Neural progenitor cell (in vitro differentiated cells): ENCODE data around the gene PIM3. TPM values are rescaled to one million over a fixed set of nuclear protein-coding genes. Genes with fewer than 3 reads are reported as not detected.
"Not testable (repeated sequence)": the region's sequence is repeated elsewhere in the genome, so short reads cannot be mapped to it uniquely, and the experiment has no call there.

Experiments used
- DNase-seq: peaks from one replicate; pipeline ENCODE4 v3.0.0-alpha.2; 2016; ENCODE audit warnings: low spot score
- H2AFZ ChIP-seq: fragments of 200-600 bp; sonication (generic); replicated peaks from 2 replicates; pipeline ENCODE4 v1.6.1; 2016; ENCODE audit warnings: antibody characterized with exemption
- H3F3A ChIP-seq: fragments of 200-600 bp; sonication (generic); 2 replicates; pipeline ENCODE4 v1.6.1; 2016; ENCODE audit warnings: antibody characterized with exemption, low read depth
- H3K27ac ChIP-seq: fragments of 200-600 bp; sonication (generic); 2 replicates; pipeline ENCODE4 v1.5.1; 2016; ENCODE audit warnings: mild to moderate bottlenecking
- H3K27me3 ChIP-seq: fragments of 200-600 bp; sonication (generic); 2 replicates; pipeline ENCODE4 v1.6.1; 2016; ENCODE audit warnings: mild to moderate bottlenecking, moderate library complexity
- H3K36me3 ChIP-seq: fragments of 200-600 bp; sonication (generic); 2 replicates; pipeline ENCODE4 v1.5.1; 2016
- H3K4me1 ChIP-seq: fragments of 200-600 bp; sonication (generic); 2 replicates; pipeline ENCODE4 v1.6.1; 2016; ENCODE audit warnings: mixed run types
- H3K4me2 ChIP-seq: fragments of 200-600 bp; sonication (generic); 2 replicates; pipeline ENCODE4 v1.6.1; 2016
- H3K4me3 ChIP-seq: fragments of 200-600 bp; sonication (generic); 2 replicates; pipeline ENCODE4 v1.5.1; 2016
- H3K79me2 ChIP-seq: fragments of 200-600 bp; sonication (generic); 2 replicates; pipeline ENCODE4 v1.6.1; 2016; ENCODE audit warnings: low read depth
- H3K9ac ChIP-seq: fragments of 200-600 bp; sonication (generic); 2 replicates; pipeline ENCODE4 v1.6.1; 2016
- H3K9me3 ChIP-seq: fragments of 200-600 bp; sonication (generic); 2 replicates; pipeline ENCODE4 v1.5.1; 2016; ENCODE audit warnings: low read depth
- H4K20me1 ChIP-seq: fragments of 200-600 bp; sonication (generic); 2 replicates; pipeline ENCODE4 v1.6.1; 2016; ENCODE audit warnings: low read depth
- H3K27ac Mint-ChIP-seq: 3 replicates; pipeline ENCODE4 v1.8.0; 2021; ENCODE audit warnings: mixed read lengths
- H3K27me3 Mint-ChIP-seq: 2 replicates; pipeline ENCODE4 v1.8.0; 2022; ENCODE audit warnings: low read depth, mild to moderate bottlenecking, inconsistent platforms, moderate library complexity, mixed read lengths; ENCODE audit not compliant: insufficient read depth
- H3K36me3 Mint-ChIP-seq: 3 replicates; pipeline ENCODE4 v1.8.0; 2021; ENCODE audit warnings: mixed read lengths
- H3K4me1 Mint-ChIP-seq: 3 replicates; pipeline ENCODE4 v1.8.0; 2021; ENCODE audit warnings: mixed read lengths
- H3K4me3 Mint-ChIP-seq: 3 replicates; pipeline ENCODE4 v1.8.0; 2021; ENCODE audit warnings: mild to moderate bottlenecking, moderate library complexity, mixed read lengths
- H3K9me3 Mint-ChIP-seq: 3 replicates; pipeline ENCODE4 v1.8.0; 2020; ENCODE audit warnings: mixed read lengths
- CTCF ChIP-seq: fragments of 200-600 bp; sonication (generic); IDR thresholded peaks from 2 replicates; pipeline ENCODE4 v1.5.1; 2017; ENCODE audit warnings: antibody characterized with exemption, mild to moderate bottlenecking
- EZH2 ChIP-seq: fragments of 200-600 bp; sonication (generic); IDR thresholded peaks from 2 replicates; pipeline ENCODE4 v1.6.1; 2017; ENCODE audit warnings: antibody characterized with exemption, mild to moderate bottlenecking, moderate library complexity
- EZH2phosphoT487 ChIP-seq: fragments of 200-600 bp; sonication (generic); IDR thresholded peaks from 2 replicates; pipeline ENCODE4 v1.6.1; 2017; ENCODE audit warnings: antibody characterized with exemption
- total RNA-seq: library from RNA; depleted of rRNA; stranded (reverse); fragments of >200 nt; gene quantifications from 2 replicates; pipeline ENCODE4 v1.2.3, GENCODE V29; 2015; ENCODE audit warnings: low replicate concordance

Gene PIM3
- total RNA-seq, 1 donor from 2014 or later = 15.1 TPM

- no peaks in the 10 kb centered on the region for H3K9me3 ChIP-seq
- no peak overlapping the region for H2AFZ ChIP-seq
- no peak overlapping the region for H3K27ac ChIP-seq
- H3K27me3 Mint-ChIP-seq = peaks cover 13% of the 10 kb centered on the region
- H3K27ac Mint-ChIP-seq = no peak overlapping the region
- no peaks in the 10 kb centered on the region for H3K4me1 ChIP-seq
- peaks cover 3% of the 10 kb centered on the region for H3K36me3 Mint-ChIP-seq
- no peak overlapping the region for H3K4me3 Mint-ChIP-seq
- no peaks in the 10 kb centered on the region for H3K36me3 ChIP-seq
- TF ChIP-seq EZH2 (no peak), CTCF (no peak), EZH2phosphoT487 (no peak)
- peaks cover 14% of the 10 kb centered on the region for H3K9me3 Mint-ChIP-seq
- peaks cover 12% of the 10 kb centered on the region for H3F3A ChIP-seq
- DNase-seq = no peak
- no peaks in the 10 kb centered on the region for H4K20me1 ChIP-seq
- no peak overlapping the region for H3K9ac ChIP-seq
- no peak overlapping the region for H3K4me2 ChIP-seq
- peaks cover 11% of the 10 kb centered on the region for H3K4me1 Mint-ChIP-seq
- no peak overlapping the region for H3K4me3 ChIP-seq
- peaks cover 28% of the 10 kb centered on the region for H3K27me3 ChIP-seq
- H3K79me2 ChIP-seq = no peaks in the 10 kb centered on the region
Measured at GRCh38 chr22:49977578-49977977, 17.0 kb downstream of the PIM3 start.

- H3K27me3 Mint-ChIP-seq = peaks cover 22% of the 10 kb centered on the region
- peak; percentile 73 for DNase-seq
Measured at GRCh38 chr22:49979587-49980264, 19.2 kb downstream of the PIM3 start.

GRCh38 chr22:49981799-49982198, 21.2 kb downstream of the PIM3 start:
- not testable (repeated sequence) for H3K4me1 ChIP-seq, H3K36me3 Mint-ChIP-seq, H3K79me2 ChIP-seq, DNase-seq, H3K36me3 ChIP-seq, H3K4me3 Mint-ChIP-seq, H3K27ac Mint-ChIP-seq, H3K4me2 ChIP-seq, H3F3A ChIP-seq, H3K9ac ChIP-seq, H4K20me1 ChIP-seq, H3K4me3 ChIP-seq, H2AFZ ChIP-seq, H3K27ac ChIP-seq, H3K9me3 ChIP-seq, H3K4me1 Mint-ChIP-seq
- Mint-ChIP-seq H3K9me3 (peaks cover 35% of the 10 kb centered on the region), H3K27me3 (peaks cover 27% of the 10 kb centered on the region)
- peaks cover 58% of the 10 kb centered on the region for H3K27me3 ChIP-seq

More at GRCh38 chr22:49979587-49980264, 19.2 kb downstream of the PIM3 start:
- H3K79me2 ChIP-seq = no peaks in the 10 kb centered on the region
- no peak overlapping the region for H3K9ac ChIP-seq
- H3K9me3 Mint-ChIP-seq = peaks cover 20% of the 10 kb centered on the region
- H3K4me3 ChIP-seq = no peak overlapping the region
- no peaks in the 10 kb centered on the region for H4K20me1 ChIP-seq
- no peak overlapping the region for H3K27ac ChIP-seq
- peaks cover 7% of the 10 kb centered on the region for H3K36me3 Mint-ChIP-seq
- H3K4me1 Mint-ChIP-seq = peaks cover 14% of the 10 kb centered on the region
- no peak overlapping the region for H3K4me3 Mint-ChIP-seq
- no peak overlapping the region for H2AFZ ChIP-seq
- H3K4me2 ChIP-seq = no peak overlapping the region
- peaks cover 40% of the 10 kb centered on the region for H3K27me3 ChIP-seq
- no peaks in the 10 kb centered on the region for H3K4me1 ChIP-seq
- H3K9me3 ChIP-seq = no peaks in the 10 kb centered on the region
- no peaks in the 10 kb centered on the region for H3K36me3 ChIP-seq
- H3K27ac Mint-ChIP-seq = no peak overlapping the region
- peaks cover 7% of the 10 kb centered on the region for H3F3A ChIP-seq
- peak; percentile 81 for TF ChIP-seq CTCF
- TF ChIP-seq EZH2phosphoT487 = no peak
